ENCODE data around the gene LEO1.
"Not testable (repeated sequence)": the region's sequence is repeated elsewhere in the genome, so short reads cannot be mapped to it uniquely, and the experiment has no call there.

LEO1 gene

GRCh38 chr15:52003089-52003488 lies 31.5 kb upstream of the LEO1 start:
- DNase-seq = not testable (repeated sequence)

GRCh38 chr15:52002351-52002750 lies 30.8 kb upstream of the LEO1 start:
- DNase-seq = no peak

- DNase-seq = no peak
Measured at GRCh38 chr15:51992953-51993352, 21.4 kb upstream of the LEO1 start.

GRCh38 chr15:51991141-51991540 lies 19.6 kb upstream of the LEO1 start:
- no peak for DNase-seq

GRCh38 chr15:51982770-51983103 lies 11.2 kb upstream of the LEO1 start:
- no peak for DNase-seq

- peak; percentile 54 for DNase-seq
Measured at GRCh38 chr15:51982013-51982769, 10.6 kb upstream of the LEO1 start.

GRCh38 chr15:51973775-51974174 lies 2.2 kb upstream of the LEO1 start:
- no peak for DNase-seq

- DNase-seq = no peak
Measured at GRCh38 chr15:51973220-51973619, 1.6 kb upstream of the LEO1 start.

GRCh38 chr15:51971032-51971374 lies 575 bp downstream of the LEO1 start:
- no peak for DNase-seq

- DNase-seq = no peak
Measured at GRCh38 chr15:51970132-51970817, 1.3 kb downstream of the LEO1 start.

- DNase-seq = no peak
Measured at GRCh38 chr15:51969728-51970127, 1.9 kb downstream of the LEO1 start.

GRCh38 chr15:51967583-51967982 lies 4.0 kb downstream of the LEO1 start:
- no peak for DNase-seq

- DNase-seq = no peak
Measured at GRCh38 chr15:51966192-51966591, 5.4 kb downstream of the LEO1 start.

- no peak for DNase-seq
Measured at GRCh38 chr15:51965691-51966090, 5.9 kb downstream of the LEO1 start.

GRCh38 chr15:51955504-51955903 lies 16.1 kb downstream of the LEO1 start:
- DNase-seq = no peak

GRCh38 chr15:51952805-51953204 lies 18.8 kb downstream of the LEO1 start:
- DNase-seq = no peak

GRCh38 chr15:51947124-51947523 lies 24.5 kb downstream of the LEO1 start:
- DNase-seq = no peak

- DNase-seq = no peak
Measured at GRCh38 chr15:51939216-51939615, 32.4 kb downstream of the LEO1 start.

GRCh38 chr15:51938286-51938685 lies 33.3 kb downstream of the LEO1 start:
- no peak for DNase-seq

GRCh38 chr15:51936105-51936478 lies 35.5 kb downstream of the LEO1 start:
- no peak for DNase-seq

GRCh38 chr15:51935466-51936104 lies 36.0 kb downstream of the LEO1 start:
- DNase-seq = no peak

- no peak for DNase-seq
Measured at GRCh38 chr15:51932161-51932560, 39.4 kb downstream of the LEO1 start.

- DNase-seq = no peak
Measured at GRCh38 chr15:51931638-51932037, 39.9 kb downstream of the LEO1 start.

GRCh38 chr15:51931016-51931415 lies 40.6 kb downstream of the LEO1 start:
- no peak for DNase-seq
